ENCODE results near the gene PSMD8. TPM values are rescaled to one million over a fixed set of nuclear protein-coding genes. Genes with fewer than 3 reads are reported as not detected.

The PSMD8 gene
- total RNA-seq, 1 experiment from 2014 or later: 367 TPM

DNA sequence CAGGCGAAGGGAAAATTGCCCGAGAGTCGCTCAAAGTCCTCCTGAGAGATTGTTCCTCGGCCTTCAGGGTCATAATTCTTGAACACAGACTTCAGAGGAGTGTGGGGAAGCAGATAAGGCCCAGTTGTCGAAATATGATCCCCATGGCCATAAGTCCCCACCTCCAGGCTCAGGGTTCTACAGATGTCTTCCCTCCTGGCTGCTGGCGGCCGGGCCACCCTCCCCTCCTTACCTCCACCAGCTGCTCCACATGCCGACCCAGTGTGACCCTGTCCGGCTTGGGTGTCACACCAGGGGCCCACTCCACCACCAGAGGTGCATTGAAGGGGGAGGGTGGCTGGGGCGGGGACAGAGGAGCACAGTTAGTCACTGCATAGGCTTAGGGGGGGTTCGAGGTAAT is 38.6 kb downstream of the PSMD8 start:
- Histone ChIP-seq H3K4me1 (ENCODE audit: insufficient read depth, low read length) (0 out of 2 replicates have a peak, but pooled peaks cover 2% of the 10 kb centered on the region), H4K20me1 (ENCODE audit: low read length) (no peaks in the 10 kb centered on the region), H2AFZ (ENCODE audit: low read length) (no peak overlapping the region), H3K9me3 (ENCODE audit: low read length) (no peaks in the 10 kb centered on the region), H3K4me3 (ENCODE audit: low read length) (no peak overlapping the region), H3K27ac (ENCODE audit: low read length) (no peak overlapping the region), H3F3A (ENCODE audit: low read length, unreplicated experiment) (no peaks in the 10 kb centered on the region), H3K36me3 (ENCODE audit: low read depth, low read length) (no peaks in the 10 kb centered on the region), H3K9me2 (replicated peaks; ENCODE audit: low read length) (no peaks in the 10 kb centered on the region), H3K9ac (ENCODE audit: low read length) (no peak overlapping the region), H3K4me2 (ENCODE audit: low read length) (no peak overlapping the region), H3K79me2 (ENCODE audit: low read length) (no peaks in the 10 kb centered on the region), H3K27me3 (ENCODE audit: low read length) (no peaks in the 10 kb centered on the region)
- ATAC-seq: no peak
- POLR2A ChIA-PET (ENCODE audit: unreplicated experiment): no interaction called here
- TF ChIP-seq EZH2 (IDR thresholded peaks at IDR 0.05; ENCODE audit: low read length, unreplicated experiment) (no peak), EZH2phosphoT487 (IDR thresholded peaks at IDR 0.05; ENCODE audit: borderline replicate concordance, low read length) (no peak)
- TF ChIP-seq, protein P1, sequence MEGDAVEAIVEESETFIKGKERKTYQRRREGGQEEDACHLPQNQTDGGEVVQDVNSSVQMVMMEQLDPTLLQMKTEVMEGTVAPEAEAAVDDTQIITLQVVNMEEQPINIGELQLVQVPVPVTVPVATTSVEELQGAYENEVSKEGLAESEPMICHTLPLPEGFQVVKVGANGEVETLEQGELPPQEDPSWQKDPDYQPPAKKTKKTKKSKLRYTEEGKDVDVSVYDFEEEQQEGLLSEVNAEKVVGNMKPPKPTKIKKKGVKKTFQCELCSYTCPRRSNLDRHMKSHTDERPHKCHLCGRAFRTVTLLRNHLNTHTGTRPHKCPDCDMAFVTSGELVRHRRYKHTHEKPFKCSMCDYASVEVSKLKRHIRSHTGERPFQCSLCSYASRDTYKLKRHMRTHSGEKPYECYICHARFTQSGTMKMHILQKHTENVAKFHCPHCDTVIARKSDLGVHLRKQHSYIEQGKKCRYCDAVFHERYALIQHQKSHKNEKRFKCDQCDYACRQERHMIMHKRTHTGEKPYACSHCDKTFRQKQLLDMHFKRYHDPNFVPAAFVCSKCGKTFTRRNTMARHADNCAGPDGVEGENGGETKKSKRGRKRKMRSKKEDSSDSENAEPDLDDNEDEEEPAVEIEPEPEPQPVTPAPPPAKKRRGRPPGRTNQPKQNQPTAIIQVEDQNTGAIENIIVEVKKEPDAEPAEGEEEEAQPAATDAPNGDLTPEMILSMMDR (conservative IDR thresholded peaks at IDR 0.05; ENCODE audit: low read depth, low read length): no peak
- CTCF ChIA-PET: no interaction called here
- no peak for DNase-seq
- intact Hi-C loops (cut with micrococcal nuclease): no loop called here
- no TSS peak for BruUV-seq (replicated peaks)

DNA sequence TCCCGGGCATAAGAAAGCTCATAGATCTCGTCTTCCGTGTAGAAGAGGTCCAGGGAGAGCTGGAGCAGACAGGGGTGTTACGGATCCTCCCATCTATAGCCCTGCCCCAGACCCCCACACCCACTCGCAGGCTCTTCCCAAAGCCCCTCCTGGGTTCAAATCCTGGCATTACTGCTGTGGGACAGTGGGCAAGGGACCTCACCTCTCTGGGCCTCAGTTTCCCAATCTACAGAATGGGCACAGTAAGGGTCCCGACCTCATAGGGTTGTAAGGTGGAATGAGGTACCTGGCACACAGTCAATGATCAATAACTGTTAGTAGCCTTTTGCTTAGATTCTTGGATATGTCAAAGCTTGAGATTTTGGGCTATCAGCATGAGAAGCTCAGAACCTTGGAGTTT is 39.0 kb downstream of the PSMD8 start:
- H3K9me3 ChIP-seq (ENCODE audit: low read length): no peaks in the 10 kb centered on the region
- ATAC-seq: no peak
- H3K27ac ChIP-seq (ENCODE audit: low read length): no peak overlapping the region
- peaks cover 5% of the 10 kb centered on the region; the same call in 1 of the 2 replicates for H3K4me1 ChIP-seq (ENCODE audit: insufficient read depth, low read length)
- H3F3A ChIP-seq (ENCODE audit: low read length, unreplicated experiment): no peaks in the 10 kb centered on the region
- intact Hi-C loops (cut with micrococcal nuclease): no loop called here
- POLR2A ChIA-PET (ENCODE audit: unreplicated experiment): no interaction called here
- no peaks in the 10 kb centered on the region for H3K9me2 ChIP-seq (replicated peaks; ENCODE audit: low read length)
- no peak overlapping the region for H2AFZ ChIP-seq (ENCODE audit: low read length)
- H3K36me3 ChIP-seq (ENCODE audit: low read depth, low read length): no peaks in the 10 kb centered on the region
- H3K79me2 ChIP-seq (ENCODE audit: low read length): no peaks in the 10 kb centered on the region
- TF ChIP-seq EZH2 (IDR thresholded peaks at IDR 0.05; ENCODE audit: low read length, unreplicated experiment) (no peak), EZH2phosphoT487 (IDR thresholded peaks at IDR 0.05; ENCODE audit: borderline replicate concordance, low read length) (no peak)
- TF ChIP-seq, protein P1 (conservative IDR thresholded peaks at IDR 0.05; ENCODE audit: low read depth, low read length): no peak
- H3K4me2 ChIP-seq (ENCODE audit: low read length): no peak overlapping the region
- BruUV-seq (replicated peaks): no TSS peak
- H3K9ac ChIP-seq (ENCODE audit: low read length): no peak overlapping the region
- no peaks in the 10 kb centered on the region for H3K27me3 ChIP-seq (ENCODE audit: low read length)
- no peaks in the 10 kb centered on the region for H4K20me1 ChIP-seq (ENCODE audit: low read length)
- CTCF ChIA-PET: no interaction called here
- DNase-seq: no peak
- H3K4me3 ChIP-seq (ENCODE audit: low read length): no peak overlapping the region

DNA sequence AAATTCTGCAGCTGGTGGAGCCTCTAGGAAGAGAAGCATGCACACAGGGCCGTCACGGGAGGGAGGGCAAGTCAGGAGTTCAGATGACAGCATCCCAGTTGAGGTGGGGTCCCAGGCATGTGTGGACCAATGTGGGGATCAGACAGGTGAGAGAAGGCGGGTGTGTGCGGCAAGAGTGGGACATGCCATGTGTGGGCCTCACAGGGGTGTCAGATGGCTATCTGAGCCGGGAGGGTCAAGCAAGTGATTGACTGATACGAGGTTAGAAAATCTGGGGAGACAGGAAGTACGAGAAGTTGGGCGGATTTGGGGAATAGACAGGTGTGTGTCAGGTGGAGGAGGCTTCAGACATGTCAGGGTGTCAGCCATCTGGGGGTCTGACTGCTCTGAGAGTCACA is 42.8 kb downstream of the PSMD8 start:
- no peaks in the 10 kb centered on the region for H3K9me3 ChIP-seq (ENCODE audit: low read length)
- H3K4me1 ChIP-seq (ENCODE audit: insufficient read depth, low read length): peaks cover 5% of the 10 kb centered on the region; the same call in 1 of the 2 replicates
- DNase-seq (no peak), ATAC-seq (no peak)
- no peaks in the 10 kb centered on the region for H4K20me1 ChIP-seq (ENCODE audit: low read length)
- no TSS peak for BruUV-seq (replicated peaks)
- no peaks in the 10 kb centered on the region for H3K36me3 ChIP-seq (ENCODE audit: low read depth, low read length)
- H3K9me2 ChIP-seq (replicated peaks; ENCODE audit: low read length): no peaks in the 10 kb centered on the region
- H3K4me2 ChIP-seq (ENCODE audit: low read length): peak overlapping the region; percentile 82; the same call in 1 of the 2 replicates
- POLR2A ChIA-PET (ENCODE audit: unreplicated experiment): no interaction called here
- no peak overlapping the region for H3K27ac ChIP-seq (ENCODE audit: low read length)
- no peak overlapping the region for H3K9ac ChIP-seq (ENCODE audit: low read length)
- no peaks in the 10 kb centered on the region for H3K27me3 ChIP-seq (ENCODE audit: low read length)
- no peak overlapping the region for H3K4me3 ChIP-seq (ENCODE audit: low read length)
- H3K79me2 ChIP-seq (ENCODE audit: low read length): no peaks in the 10 kb centered on the region
- intact Hi-C loops (cut with micrococcal nuclease): no loop called here
- H2AFZ ChIP-seq (ENCODE audit: low read length): no peak overlapping the region
- CTCF ChIA-PET: no interaction called here
- TF ChIP-seq, protein P1 (conservative IDR thresholded peaks at IDR 0.05; ENCODE audit: low read depth, low read length): no peak
- TF ChIP-seq EZH2 (IDR thresholded peaks at IDR 0.05; ENCODE audit: low read length, unreplicated experiment): no peak
- no peak for TF ChIP-seq EZH2phosphoT487 (IDR thresholded peaks at IDR 0.05; ENCODE audit: borderline replicate concordance, low read length)
- no peaks in the 10 kb centered on the region for H3F3A ChIP-seq (ENCODE audit: low read length, unreplicated experiment)

All from PC-3 (cell line).